T-helper 17 cell (primary cell): ENCODE results near the gene CD2BP2. TPM values are rescaled to one million over a fixed set of nuclear protein-coding genes. Genes with fewer than 3 reads are reported as not detected.
"Not testable (repeated sequence)": the region's sequence is repeated elsewhere in the genome, so short reads cannot be mapped to it uniquely, and the experiment has no call there.

Experiments used
- ATAC-seq: fragments of 150-1000 bp; cut with Tn5 transposase; 2 replicates; pipeline ENCODE4 v1.10.0; 2021; ENCODE audit warnings: mild to moderate bottlenecking, moderate library complexity
- DNase-seq, 3 donors: peaks; one replicate each; pipeline versions ENCODE4 v3.0.0 to v3.0.0-alpha.2; 2020 to 2021
- H3K9me3 ChIP-seq: one replicate; pipeline ENCODE4 v1.7.0; 2013; ENCODE audit warnings: low read length, mild to moderate bottlenecking; ENCODE audit not compliant: control insufficient read depth, poor library complexity, severe bottlenecking
- H3K27ac Mint-ChIP-seq: one replicate; pipeline ENCODE4 v1.8.0; 2022; ENCODE audit warnings: mild to moderate bottlenecking, moderate library complexity, mixed read lengths
- H3K27me3 Mint-ChIP-seq: one replicate; pipeline ENCODE4 v1.8.0; 2022; ENCODE audit warnings: mixed read lengths
- H3K36me3 Mint-ChIP-seq: one replicate; pipeline ENCODE4 v1.8.0; 2022; ENCODE audit warnings: low read depth, mixed read lengths
- H3K4me1 Mint-ChIP-seq: one replicate; pipeline ENCODE4 v1.8.0; 2022; ENCODE audit warnings: mild to moderate bottlenecking, mixed read lengths
- H3K4me3 Mint-ChIP-seq: one replicate; pipeline ENCODE4 v1.8.0; 2022; ENCODE audit warnings: mild to moderate bottlenecking, moderate library complexity, mixed read lengths
- total RNA-seq, 4 donors: library from RNA in 2 of 4; stranded (reverse) in 2 of 4; gene quantifications; one replicate each; pipeline ENCODE4 v1.2.3 and lab custom pipeline; 2022 to 2026

The CD2BP2 gene
- total RNA-seq (10 to 100 TPM; 35.5 to 44.8 TPM), total RNA-seq (lab: John Stamatoyannopoulos, UW) (76.5 to 189 reads per million in 2 donors)

DNA sequence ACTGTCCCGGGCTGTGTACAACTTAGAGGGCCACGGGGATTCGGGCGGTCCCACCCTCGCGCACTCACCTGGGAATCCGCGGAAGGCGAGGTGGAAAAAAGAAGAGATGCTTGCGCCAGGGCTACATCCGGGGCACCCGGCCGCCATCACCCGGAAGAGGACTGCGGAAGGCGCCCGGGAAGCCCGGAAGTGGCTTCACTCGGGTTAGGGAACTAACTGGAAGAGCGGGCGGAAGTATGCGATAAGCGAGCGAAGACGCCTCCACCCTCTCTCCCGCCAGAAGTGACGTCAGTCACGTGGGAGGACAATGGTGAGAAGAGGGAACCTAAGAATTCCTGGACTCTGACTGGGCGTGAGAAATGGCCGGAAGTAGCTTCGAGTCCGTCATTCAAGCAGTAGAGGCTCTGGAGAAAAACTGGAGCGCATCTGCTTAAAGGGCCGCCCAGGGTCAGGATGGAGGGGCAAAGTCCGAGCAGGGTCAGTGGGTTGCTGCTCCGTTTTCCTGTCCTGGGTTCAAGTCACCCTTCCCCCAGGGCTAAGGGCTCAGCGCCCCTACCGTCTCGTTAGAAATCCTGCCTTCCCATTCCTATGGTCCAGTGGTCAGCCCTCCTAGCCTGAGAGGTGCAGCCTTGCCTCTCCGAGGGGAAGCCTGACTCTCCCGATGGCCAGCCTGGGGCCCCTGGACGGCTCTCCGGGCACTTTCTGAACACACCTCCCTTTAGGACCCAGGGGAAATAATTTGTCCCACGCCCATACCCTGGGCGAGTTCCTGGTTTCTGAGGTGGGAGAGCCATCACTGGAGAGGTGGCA is at the start of gene CD2BP2:
TSS of gene CD2BP2 (minus strand) at position 165 of the 810 bp plus-strand sequence. CDS start 627 bp downstream, outside the sequence.
- Mint-ChIP-seq H3K4me3 (peak within 1 kb of the TSS; percentile 97), H3K36me3 (peaks cover 2% of the 10 kb centered on the region), H3K27ac (peak within 1 kb of the TSS; percentile 96), H3K4me1 (peaks cover 29% of the 10 kb centered on the region), H3K27me3 (no peaks in the 10 kb centered on the region)
- H3K9me3 ChIP-seq: no peaks in the 10 kb centered on the region
- ATAC-seq: peak; percentile 92
- DNase-seq: peak; percentile 69 to 82 (median 81)

GRCh38 chr16:30401768-30402425 is 46.8 kb upstream of the CD2BP2 start:
- Mint-ChIP-seq H3K27ac (no peak overlapping the region), H3K4me3 (peak overlapping the region; percentile 90), H3K36me3 (no peaks in the 10 kb centered on the region), H3K27me3 (no peaks in the 10 kb centered on the region), H3K4me1 (peaks cover 27% of the 10 kb centered on the region)
- H3K9me3 ChIP-seq: no peaks in the 10 kb centered on the region
- no peak for ATAC-seq
- DNase-seq: no peak

DNA sequence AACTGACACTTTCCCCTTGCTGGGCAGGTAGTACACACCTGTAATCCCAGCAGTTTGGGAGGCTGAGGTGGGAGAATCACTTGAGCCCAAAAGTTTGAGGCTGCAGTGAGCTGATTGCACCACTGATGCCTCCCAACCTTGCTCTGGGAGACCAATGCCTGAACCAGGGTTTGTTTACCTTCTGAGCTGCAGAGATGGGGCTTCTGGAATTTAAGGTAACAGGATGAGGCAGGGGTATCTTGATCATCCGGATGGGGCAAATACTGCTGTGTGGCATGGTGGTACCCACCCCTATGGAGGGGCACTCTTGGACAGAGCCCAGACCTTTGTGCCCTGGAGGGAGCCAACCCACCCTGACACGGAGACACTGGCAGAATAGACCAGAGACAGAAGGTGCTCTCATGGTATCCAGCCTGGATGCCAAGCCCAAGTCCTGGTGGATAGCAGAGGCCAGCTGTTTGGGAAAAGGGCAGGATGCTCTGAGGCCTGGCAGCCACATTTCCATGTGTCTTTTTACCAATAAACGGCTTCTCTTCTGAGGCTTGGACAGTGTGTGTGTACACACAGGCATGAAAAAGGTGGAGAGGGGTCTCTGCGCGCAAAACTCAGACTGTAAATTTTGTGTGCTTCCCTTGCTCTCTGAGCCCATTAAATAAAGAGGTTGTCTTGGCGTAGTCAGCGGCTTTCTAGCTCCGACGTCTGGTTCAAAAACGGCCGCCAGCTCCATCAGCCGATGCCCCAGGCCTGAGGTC is 44.5 kb upstream of the CD2BP2 start:
- Mint-ChIP-seq H3K4me3 (peak overlapping the region; percentile 90), H3K27ac (peak overlapping the region; percentile 93), H3K4me1 (peaks cover 34% of the 10 kb centered on the region)

GRCh38 chr16:30398661-30399434 is 43.7 kb upstream of the CD2BP2 start:
- peak overlapping the region; percentile 93 for H3K27ac Mint-ChIP-seq

More for the DNA sequence above, 44.5 kb upstream of the CD2BP2 start:
- Mint-ChIP-seq H3K27me3 (no peaks in the 10 kb centered on the region), H3K36me3 (peaks cover 3% of the 10 kb centered on the region)
- DNase-seq (no peak), ATAC-seq (no peak)
- H3K9me3 ChIP-seq: no peaks in the 10 kb centered on the region

GRCh38 chr16:30397776-30398660 is 42.9 kb upstream of the CD2BP2 start:
- Mint-ChIP-seq H3K27me3 (no peaks in the 10 kb centered on the region), H3K4me1 (peaks cover 37% of the 10 kb centered on the region), H3K4me3 (no peak overlapping the region), H3K27ac (peak overlapping the region; percentile 90), H3K36me3 (peaks cover 3% of the 10 kb centered on the region)
- ATAC-seq (no peak), DNase-seq (no peak)
- no peaks in the 10 kb centered on the region for H3K9me3 ChIP-seq

More at GRCh38 chr16:30398661-30399434, 43.7 kb upstream of the CD2BP2 start:
- H3K9me3 ChIP-seq: no peaks in the 10 kb centered on the region
- Mint-ChIP-seq H3K4me3 (peak overlapping the region; percentile 90), H3K27me3 (no peaks in the 10 kb centered on the region), H3K36me3 (peaks cover 3% of the 10 kb centered on the region), H3K4me1 (peaks cover 37% of the 10 kb centered on the region)
- DNase-seq (no peak), ATAC-seq (no peak)

DNA sequence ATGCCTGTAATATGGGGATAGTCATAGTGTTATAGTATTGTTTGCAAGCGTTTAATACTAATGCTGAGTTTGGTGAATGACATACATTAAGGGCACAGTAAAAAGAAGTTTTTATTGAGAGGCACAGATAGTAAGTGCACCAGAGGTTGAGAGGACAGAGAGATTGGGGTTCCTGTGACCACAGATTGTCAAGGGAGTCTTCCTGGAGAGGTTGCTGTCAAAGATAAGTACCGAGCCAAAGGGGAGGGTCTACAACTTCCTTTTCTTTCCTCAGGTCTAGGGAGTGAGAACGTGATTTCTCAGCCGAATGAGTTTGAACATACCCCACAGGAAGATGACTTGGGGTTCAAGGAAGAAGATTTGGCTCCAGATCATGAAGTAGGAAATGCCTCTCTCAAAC is 41.9 kb upstream of the CD2BP2 start:
- ATAC-seq (no peak), DNase-seq (no peak)
- peak overlapping the region; percentile 90 for H3K27ac Mint-ChIP-seq
- H3K27me3 Mint-ChIP-seq: no peaks in the 10 kb centered on the region
- H3K9me3 ChIP-seq: no peaks in the 10 kb centered on the region
- peaks cover 37% of the 10 kb centered on the region for H3K4me1 Mint-ChIP-seq
- peak overlapping the region; percentile 94 for H3K4me3 Mint-ChIP-seq
- H3K36me3 Mint-ChIP-seq: peaks cover 3% of the 10 kb centered on the region

- Mint-ChIP-seq H3K27ac (peak overlapping the region; percentile 90), H3K4me3 (peak overlapping the region; percentile 94), H3K4me1 (peaks cover 35% of the 10 kb centered on the region)
- not testable (repeated sequence) for H3K9me3 ChIP-seq, H3K27me3 Mint-ChIP-seq, DNase-seq, ATAC-seq, H3K36me3 Mint-ChIP-seq
Observed at GRCh38 chr16:30396627-30397026, 41.5 kb upstream of the CD2BP2 start.

GRCh38 chr16:30395992-30396585 is 41.0 kb upstream of the CD2BP2 start:
- peaks cover 30% of the 10 kb centered on the region for H3K4me1 Mint-ChIP-seq
- H3K9me3 ChIP-seq: no peaks in the 10 kb centered on the region
- no peaks in the 10 kb centered on the region for H3K27me3 Mint-ChIP-seq
- DNase-seq (no peak), ATAC-seq (no peak)
- H3K4me3 Mint-ChIP-seq: peak overlapping the region; percentile 94
- peaks cover 3% of the 10 kb centered on the region for H3K36me3 Mint-ChIP-seq
- peak overlapping the region; percentile 90 for H3K27ac Mint-ChIP-seq

DNA sequence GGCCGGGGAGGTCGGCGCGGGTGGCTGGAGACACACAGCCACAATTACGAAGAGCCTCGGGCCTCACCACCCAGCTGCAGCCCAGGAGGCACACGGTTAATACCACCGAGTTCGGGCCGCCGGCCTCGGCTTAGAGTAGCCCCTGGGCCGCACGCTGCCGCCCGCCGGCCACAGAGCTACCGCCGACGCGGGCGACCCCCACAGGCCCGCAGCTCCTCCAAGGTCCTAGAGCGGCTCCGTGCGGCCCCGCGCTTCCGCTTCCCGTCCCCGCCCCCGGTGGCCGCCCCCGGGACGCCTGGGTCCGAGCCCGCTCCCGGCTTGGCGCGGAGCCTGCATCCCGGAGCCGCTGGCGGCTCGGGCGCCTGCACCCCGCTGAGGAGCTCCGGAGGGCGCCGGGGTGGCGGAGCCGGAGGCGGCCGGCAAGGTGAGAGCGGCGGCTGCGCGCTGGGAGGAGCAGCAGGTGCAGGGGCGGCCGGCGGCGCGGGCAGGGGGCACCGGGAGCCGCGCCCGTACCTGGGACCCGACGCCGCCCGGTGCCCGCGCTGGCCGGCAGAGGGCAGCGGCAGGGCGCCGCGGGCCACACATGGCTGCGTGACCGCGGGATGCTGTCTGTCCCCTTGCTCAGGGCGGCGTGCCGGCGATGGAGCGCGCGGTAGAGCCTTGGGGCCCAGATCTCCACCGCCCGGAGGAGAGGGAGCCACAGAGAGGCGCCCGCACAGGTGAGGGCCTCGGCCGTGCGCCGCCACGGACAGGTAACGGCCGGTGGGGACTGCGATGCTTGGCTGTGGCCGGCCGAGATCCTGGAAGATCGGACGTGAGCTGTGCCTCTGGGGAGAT is 40.3 kb upstream of the CD2BP2 start, which contains the start of gene ZNF48:
TSS of gene ZNF48 (plus strand) at position 266 of the 837 bp plus-strand sequence. CDS start at position 641, 375 bp downstream.
- H3K9me3 ChIP-seq: no peaks in the 10 kb centered on the region
- Mint-ChIP-seq H3K4me1 (peaks cover 26% of the 10 kb centered on the region), H3K4me3 (peak within 1 kb of the TSS; percentile 94), H3K27me3 (no peaks in the 10 kb centered on the region), H3K27ac (peak within 1 kb of the TSS; percentile 90), H3K36me3 (peaks cover 3% of the 10 kb centered on the region)
- peak; percentile 80 for ATAC-seq
- peak; percentile 33 to 46 (median 45) for DNase-seq

DNA sequence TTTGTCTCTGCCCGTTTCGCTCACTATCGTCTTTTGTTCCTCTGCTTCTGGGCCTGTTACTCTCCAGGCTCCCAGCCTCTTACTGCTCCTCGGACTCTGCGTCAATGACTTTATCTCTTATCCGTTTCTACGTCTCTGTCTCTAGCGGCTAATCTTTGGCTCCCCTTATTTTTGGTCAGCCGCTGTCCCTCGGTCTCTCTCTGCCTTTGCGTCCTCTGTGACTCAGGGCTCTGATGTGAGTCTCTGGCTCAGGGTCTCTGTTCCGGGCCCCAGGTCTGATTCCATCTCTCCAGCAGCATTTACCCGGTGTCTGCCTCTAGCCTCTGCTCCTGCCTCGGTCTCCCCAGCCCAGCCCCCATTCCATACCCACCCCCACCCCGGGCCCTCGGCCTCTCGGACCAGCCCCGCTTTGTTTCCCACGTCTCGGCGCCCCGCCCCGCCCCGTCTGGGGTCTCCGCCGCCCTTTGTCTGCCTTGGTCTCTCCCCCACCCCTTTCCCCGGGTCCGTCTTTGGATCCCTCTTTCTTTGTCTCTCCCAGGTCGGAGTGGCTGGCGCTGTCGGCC is 39.6 kb upstream of the CD2BP2 start:
- no peaks in the 10 kb centered on the region for H3K9me3 ChIP-seq
- no peaks in the 10 kb centered on the region for H3K27me3 Mint-ChIP-seq
- H3K4me1 Mint-ChIP-seq: peaks cover 23% of the 10 kb centered on the region
- ATAC-seq (no peak), DNase-seq (no peak)
- H3K4me3 Mint-ChIP-seq: peak overlapping the region; percentile 94
- H3K36me3 Mint-ChIP-seq: peaks cover 3% of the 10 kb centered on the region
- H3K27ac Mint-ChIP-seq: peak overlapping the region; percentile 84
